ENCODE data around the gene SPATA9.
"Not testable (repeated sequence)": the region's sequence is repeated elsewhere in the genome, so short reads cannot be mapped to it uniquely, and the experiment has no call there.

Gene SPATA9

GRCh38 chr5:95647886-95648860 is 34.6 kb downstream of the SPATA9 start:
- peak overlapping the region; percentile 90 for H3K27ac ChIP-seq
- peak overlapping the region; percentile 72 for H3K4me2 ChIP-seq

GRCh38 chr5:95646569-95647431 is 36.0 kb downstream of the SPATA9 start, which contains the start of gene RFESD:
RFESD (plus strand) TSS chr5:95646777; CDS start chr5:95652272, 5,495 bp downstream.
- Histone ChIP-seq H3K4me3 (peak within 1 kb of the TSS; percentile 63), H3K4me2 (peak within 1 kb of the TSS; percentile 72), H3K9ac (peak within 1 kb of the TSS; percentile 78), H3K9me3 (no peaks in the 10 kb centered on the region), H3K4me1 (peaks cover 33% of the 10 kb centered on the region), H3K27me3 (no peaks in the 10 kb centered on the region), H4K20me1 (no peaks in the 10 kb centered on the region), H3K27ac (peak within 1 kb of the TSS; percentile 90), H3K36me3 (no peaks in the 10 kb centered on the region)
- no peak for TF ChIP-seq Cebpa-rat (IDR thresholded peaks at IDR 0.05)

More at GRCh38 chr5:95647886-95648860, 34.6 kb downstream of the SPATA9 start:
- peak overlapping the region; percentile 78; the same call in 1 of the 2 replicates for H3K9ac ChIP-seq
- H3K9me3 ChIP-seq, result no peaks in the 10 kb centered on the region
- H3K36me3 ChIP-seq, result no peaks in the 10 kb centered on the region
- 0 out of 2 replicates have a peak overlapping the region, but pooled peaks have one; percentile 63 for H3K4me3 ChIP-seq
- H3K27me3 ChIP-seq, result no peaks in the 10 kb centered on the region
- TF ChIP-seq Cebpa-rat (IDR thresholded peaks at IDR 0.05), result no peak
- H4K20me1 ChIP-seq, result no peaks in the 10 kb centered on the region
- H3K4me1 ChIP-seq, result peaks cover 33% of the 10 kb centered on the region

DNA sequence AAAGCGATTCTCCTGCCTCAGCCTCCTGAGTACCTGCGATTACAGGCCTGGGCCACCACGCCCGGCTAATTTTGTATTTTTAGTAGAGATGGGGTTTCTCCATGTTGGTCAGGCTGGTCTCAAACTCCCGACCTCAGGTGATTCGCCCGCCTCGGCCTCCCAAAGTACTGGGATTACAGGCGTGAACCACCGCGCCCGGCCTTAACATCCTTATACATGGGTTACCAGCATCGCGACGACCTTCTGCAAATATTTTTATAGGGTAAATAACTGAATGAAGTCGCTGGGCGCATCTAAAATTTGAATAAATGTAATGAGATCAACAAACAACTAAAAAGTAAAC is 36.6 kb downstream of the SPATA9 start:
- not testable (repeated sequence) for H3K27me3 ChIP-seq, H4K20me1 ChIP-seq, H3K9me3 ChIP-seq, H3K36me3 ChIP-seq, H3K9ac ChIP-seq
- Histone ChIP-seq H3K4me3 (peak overlapping the region; percentile 63), H3K4me2 (peak overlapping the region; percentile 72), H3K4me1 (peaks cover 33% of the 10 kb centered on the region), H3K27ac (peak overlapping the region; percentile 90)

DNA sequence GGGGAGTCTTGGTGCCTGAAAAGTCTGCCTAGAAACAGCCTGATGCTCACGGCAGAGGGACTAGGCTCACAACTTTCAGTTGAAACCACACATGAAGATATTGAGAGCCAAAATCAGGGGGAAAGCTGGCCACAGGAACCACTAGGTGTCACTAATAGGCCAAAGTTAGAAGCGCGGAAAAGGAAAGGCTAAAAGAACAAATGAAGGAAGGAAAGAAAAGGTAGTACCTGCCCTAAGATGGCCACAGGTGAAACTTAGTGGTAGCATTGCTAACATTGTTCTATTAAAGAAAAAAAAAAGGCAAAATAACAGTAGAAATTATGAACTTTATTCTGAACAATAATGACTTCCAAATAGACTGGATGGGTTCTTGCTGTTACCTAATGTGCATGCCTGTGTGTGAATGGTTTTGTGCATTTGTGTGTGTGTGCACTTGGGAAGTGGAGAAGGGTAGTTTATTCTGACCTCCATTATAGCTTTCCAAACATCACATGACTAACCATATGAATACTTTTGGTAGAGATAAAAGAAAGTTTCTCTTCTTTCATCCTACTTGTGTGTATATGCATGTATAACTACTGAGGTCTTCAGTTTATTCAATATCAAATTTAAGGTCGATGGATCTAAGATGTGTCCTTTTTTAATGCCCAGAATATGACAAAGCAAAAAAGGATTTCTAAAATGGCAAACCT is 38.3 kb downstream of the SPATA9 start:
- H3K27me3 ChIP-seq, result no peaks in the 10 kb centered on the region
- H3K27ac ChIP-seq, result peak overlapping the region; percentile 62
- no peak overlapping the region for H3K4me3 ChIP-seq
- H3K9ac ChIP-seq, result peak overlapping the region; percentile 42; the same call in 1 of the 2 replicates
- no peaks in the 10 kb centered on the region for H3K36me3 ChIP-seq
- peak overlapping the region; percentile 35 for H3K4me2 ChIP-seq
- TF ChIP-seq Cebpa-rat (IDR thresholded peaks at IDR 0.05), result no peak
- H4K20me1 ChIP-seq, result no peaks in the 10 kb centered on the region
- no peaks in the 10 kb centered on the region for H3K9me3 ChIP-seq
- peaks cover 33% of the 10 kb centered on the region for H3K4me1 ChIP-seq

DNA sequence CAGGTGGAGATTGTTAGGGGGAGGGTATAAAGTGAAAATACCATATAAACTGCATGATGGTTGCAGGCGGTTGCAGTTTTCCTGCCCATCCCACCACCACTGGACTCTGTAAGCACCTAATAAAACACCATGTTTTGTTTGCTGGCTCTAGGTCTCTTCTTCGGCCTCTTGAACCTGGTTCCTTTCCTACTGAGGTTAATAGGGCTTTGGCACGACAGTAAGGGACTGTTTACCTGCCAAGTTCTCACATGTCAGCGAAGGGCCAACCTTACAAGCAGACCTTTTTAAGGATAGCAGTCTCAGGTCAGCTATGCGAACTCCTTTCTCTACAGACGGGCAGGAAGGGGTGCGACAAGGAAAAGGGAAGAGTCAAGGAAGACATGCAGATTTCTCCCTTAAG is 39.6 kb downstream of the SPATA9 start:
- Histone ChIP-seq H3K4me3 (no peak overlapping the region), H4K20me1 (no peaks in the 10 kb centered on the region), H3K4me1 (peaks cover 30% of the 10 kb centered on the region), H3K27me3 (no peaks in the 10 kb centered on the region), H3K9me3 (no peaks in the 10 kb centered on the region), H3K36me3 (no peaks in the 10 kb centered on the region), H3K9ac (no peak overlapping the region), H3K27ac (no peak overlapping the region), H3K4me2 (no peak overlapping the region)
- no peak for TF ChIP-seq Cebpa-rat (IDR thresholded peaks at IDR 0.05)

GRCh38 chr5:95641741-95642220 is 41.0 kb downstream of the SPATA9 start:
- peaks cover 16% of the 10 kb centered on the region for H3K4me1 ChIP-seq
- H3K9me3 ChIP-seq, result no peaks in the 10 kb centered on the region
- no peak overlapping the region for H3K27ac ChIP-seq
- no peak overlapping the region for H3K4me3 ChIP-seq
- TF ChIP-seq Cebpa-rat (IDR thresholded peaks at IDR 0.05), result no peak
- H4K20me1 ChIP-seq, result no peaks in the 10 kb centered on the region
- no peaks in the 10 kb centered on the region for H3K27me3 ChIP-seq
- H3K4me2 ChIP-seq, result no peak overlapping the region
- no peaks in the 10 kb centered on the region for H3K36me3 ChIP-seq
- H3K9ac ChIP-seq, result no peak overlapping the region

DNA sequence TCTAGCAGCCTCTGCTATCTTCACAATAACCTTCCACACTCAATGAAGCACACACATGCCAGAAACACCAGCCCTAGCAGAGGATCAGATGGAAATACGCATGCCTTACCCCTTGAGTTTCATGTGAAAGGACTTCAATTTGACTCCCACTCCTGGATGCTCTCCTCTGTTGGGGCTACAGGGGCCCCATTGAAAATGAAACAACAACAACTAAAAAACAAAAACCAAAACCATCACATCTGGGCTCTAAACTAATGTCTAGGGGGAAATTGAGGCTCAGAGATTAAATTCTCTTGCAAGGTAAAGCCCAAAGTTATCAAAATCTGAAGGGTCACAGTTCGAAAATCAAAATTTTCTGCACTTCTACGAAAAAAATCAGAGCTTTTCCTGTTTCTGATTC is 44.2 kb downstream of the SPATA9 start:
- no peak overlapping the region for H3K4me2 ChIP-seq
- TF ChIP-seq Cebpa-rat (IDR thresholded peaks at IDR 0.05), result no peak

DNA sequence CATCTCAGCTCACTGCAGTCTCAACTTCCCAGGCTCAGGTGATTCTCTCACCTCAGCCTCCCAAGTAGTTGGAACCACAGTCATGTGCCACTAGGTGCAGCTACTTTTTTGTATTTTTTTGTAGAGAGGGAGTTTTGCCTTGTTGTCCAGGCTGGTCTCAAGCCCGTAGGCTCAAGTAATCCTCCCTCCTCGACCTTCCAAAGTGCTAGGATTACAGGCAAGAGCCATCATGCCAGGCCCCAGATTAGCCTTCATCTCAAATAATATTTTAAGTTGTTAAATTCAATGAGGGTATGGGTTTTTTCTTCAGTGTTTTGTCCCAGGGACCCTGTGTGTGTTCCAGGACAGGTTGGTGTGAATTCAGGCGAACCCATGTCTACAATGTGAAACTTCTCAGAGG is 48.7 kb downstream of the SPATA9 start:
- no peaks in the 10 kb centered on the region for H4K20me1 ChIP-seq
- H3K4me1 ChIP-seq, result peaks cover 34% of the 10 kb centered on the region
- no peak overlapping the region for H3K4me3 ChIP-seq
- H3K4me2 ChIP-seq, result no peak overlapping the region
- H3K27ac ChIP-seq, result no peak overlapping the region
- H3K27me3 ChIP-seq, result no peaks in the 10 kb centered on the region
- TF ChIP-seq Cebpa-rat (IDR thresholded peaks at IDR 0.05), result no peak
- H3K9me3 ChIP-seq, result no peaks in the 10 kb centered on the region
- no peak overlapping the region for H3K9ac ChIP-seq
- H3K36me3 ChIP-seq, result no peaks in the 10 kb centered on the region

More for the DNA sequence above, 44.2 kb downstream of the SPATA9 start:
- Histone ChIP-seq H3K9me3 (no peaks in the 10 kb centered on the region), H3K9ac (no peak overlapping the region), H3K36me3 (no peaks in the 10 kb centered on the region), H3K27me3 (no peaks in the 10 kb centered on the region), H4K20me1 (no peaks in the 10 kb centered on the region), H3K4me1 (no peaks in the 10 kb centered on the region), H3K27ac (no peak overlapping the region), H3K4me3 (no peak overlapping the region)

GRCh38 chr5:95633671-95634070 is 49.1 kb downstream of the SPATA9 start:
- Histone ChIP-seq H3K9me3 (no peaks in the 10 kb centered on the region; the same call in 1 of the 2 replicates), H3K4me3 (no peak overlapping the region), H3K9ac (no peak overlapping the region), H3K27ac (no peak overlapping the region), H3K36me3 (no peaks in the 10 kb centered on the region), H4K20me1 (no peaks in the 10 kb centered on the region), H3K27me3 (no peaks in the 10 kb centered on the region), H3K4me1 (peaks cover 38% of the 10 kb centered on the region), H3K4me2 (no peak overlapping the region)
- no peak for TF ChIP-seq Cebpa-rat (IDR thresholded peaks at IDR 0.05)

DNA sequence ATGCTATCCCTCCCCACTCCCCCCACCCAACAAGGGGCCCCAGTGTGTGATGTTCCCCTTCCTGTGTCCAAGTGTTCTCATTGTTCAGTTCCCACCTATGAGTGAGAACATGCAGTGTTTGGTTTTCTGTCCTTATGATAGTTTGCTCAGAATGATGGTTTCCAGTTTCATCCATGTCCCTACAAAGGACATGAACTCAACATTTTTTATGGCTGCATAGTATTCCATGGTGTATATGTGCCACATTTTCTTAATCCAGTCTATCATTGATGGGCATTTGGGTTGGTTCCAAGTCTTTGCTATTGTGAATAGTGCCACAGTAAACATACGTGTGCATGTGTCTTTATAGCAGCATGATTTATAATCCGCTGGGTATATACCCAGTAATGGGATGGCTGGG is 49.8 kb downstream of the SPATA9 start:
- peaks cover 46% of the 10 kb centered on the region for H3K4me1 ChIP-seq
- H3K36me3 ChIP-seq, H4K20me1 ChIP-seq, H3K27ac ChIP-seq, H3K9ac ChIP-seq, H3K4me3 ChIP-seq, H3K4me2 ChIP-seq, H3K27me3 ChIP-seq, H3K9me3 ChIP-seq: not testable (repeated sequence)
